SK-N-SH treated with all-trans-retinoic acid at 6 μM for 48 hours (cell line): ENCODE results near the gene MMEL1.

ENCODE experiments used
- ARNTL ChIP-seq: fragments of 450-650 bp; formaldehyde crosslinking; IDR thresholded peaks from 2 replicates; pipeline ENCODE4 v1.5.0; 2020; ENCODE audit warnings: low read depth, mild to moderate bottlenecking, moderate library complexity, borderline replicate concordance
- CSDC2 ChIP-seq: fragments of 250-450 bp; sonication (Bioruptor Pico); IDR thresholded peaks from 2 replicates; pipeline ENCODE4 v1.5.0; 2020; ENCODE audit warnings: mild to moderate bottlenecking, moderate library complexity
- CSRNP3 ChIP-seq: fragments of 250-450 bp; sonication (Bioruptor Pico); IDR thresholded peaks from 2 replicates; pipeline ENCODE4 v1.5.1; 2021; ENCODE audit warnings: mild to moderate bottlenecking, moderate library complexity
- ISL1 ChIP-seq: fragments of 250-450 bp; sonication (Bioruptor Pico); IDR thresholded peaks from 2 replicates; pipeline ENCODE4 v2.1.2; 2022; ENCODE audit warnings: mild to moderate bottlenecking, moderate library complexity
- PATZ1 ChIP-seq: fragments of 250-450 bp; sonication (Bioruptor Pico); IDR thresholded peaks from 2 replicates; pipeline ENCODE4 v1.8.0; 2020; ENCODE audit warnings: mild to moderate bottlenecking, moderate library complexity, borderline replicate concordance
- RARB ChIP-seq: fragments of 250-450 bp; sonication (Bioruptor Pico); IDR thresholded peaks from 2 replicates; pipeline ENCODE4 v1.8.0; 2021; ENCODE audit warnings: mild to moderate bottlenecking, moderate library complexity
- SNAI2 ChIP-seq: fragments of 250-450 bp; sonication (Bioruptor Pico); IDR thresholded peaks from 2 replicates; pipeline ENCODE4 v1.5.0; 2020; ENCODE audit warnings: mild to moderate bottlenecking, moderate library complexity
- TCF4 ChIP-seq: fragments of 250-450 bp; sonication (Bioruptor Pico); IDR thresholded peaks from 2 replicates; pipeline ENCODE4 v1.8.0; 2021; ENCODE audit warnings: mild to moderate bottlenecking, moderate library complexity, borderline replicate concordance
- ZC3H10 ChIP-seq: fragments of 250-450 bp; sonication (Bioruptor Pico); IDR thresholded peaks from 2 replicates; pipeline ENCODE4 v1.5.1; 2021; ENCODE audit warnings: mild to moderate bottlenecking, moderate library complexity
- ZFP3 ChIP-seq: fragments of 250-450 bp; sonication (Bioruptor Pico); IDR thresholded peaks from 2 replicates; pipeline ENCODE4 v1.5.0; 2020; ENCODE audit warnings: mild to moderate bottlenecking, moderate library complexity
- ZFP30 ChIP-seq: fragments of 450-650 bp; formaldehyde crosslinking; IDR thresholded peaks from 2 replicates; pipeline ENCODE4 v1.5.0; 2022; ENCODE audit warnings: mild to moderate bottlenecking, moderate library complexity
- ZNF70 ChIP-seq: fragments of 450-650 bp; formaldehyde crosslinking; IDR thresholded peaks from 2 replicates; pipeline ENCODE4 v1.5.0; 2020; ENCODE audit warnings: mild to moderate bottlenecking, moderate library complexity

GRCh38 chr1:2650967-2651645 is 18.3 kb upstream of the MMEL1 start:
- TF ChIP-seq CSRNP3 (CRISPR knock-in tag), result no peak
- TF ChIP-seq PATZ1, result no peak
- TF ChIP-seq ARNTL, result no peak
- TF ChIP-seq RARB (CRISPR knock-in tag), result no peak
- no peak for TF ChIP-seq CSDC2 (CRISPR knock-in tag)
- TF ChIP-seq SNAI2 (CRISPR knock-in tag), result no peak
- TF ChIP-seq ZFP30 (CRISPR knock-in tag), result no peak
- TF ChIP-seq TCF4 (CRISPR knock-in tag), result no peak
- TF ChIP-seq ZFP3, result no peak
- no peak for TF ChIP-seq ZNF70
- no peak for TF ChIP-seq ISL1 (CRISPR knock-in tag)
- TF ChIP-seq ZC3H10 (CRISPR knock-in tag), result no peak
